CMK (cell line): ENCODE data around the gene SV2C.
A peak's percentile ranks its signal among the peaks of the same experiment; 100 is the strongest.
"Not testable (repeated sequence)": the region's sequence is repeated elsewhere in the genome, so short reads cannot be mapped to it uniquely, and the experiment has no call there.

Source experiments
- DNase-seq: peaks from one replicate; pipeline ENCODE4 v3.0.0-alpha.2; 2010; ENCODE audit warnings: low read depth

Gene SV2C

GRCh38 chr5:76341651-76342334, 258.6 kb downstream of the SV2C start:
- no peak for DNase-seq

DNA sequence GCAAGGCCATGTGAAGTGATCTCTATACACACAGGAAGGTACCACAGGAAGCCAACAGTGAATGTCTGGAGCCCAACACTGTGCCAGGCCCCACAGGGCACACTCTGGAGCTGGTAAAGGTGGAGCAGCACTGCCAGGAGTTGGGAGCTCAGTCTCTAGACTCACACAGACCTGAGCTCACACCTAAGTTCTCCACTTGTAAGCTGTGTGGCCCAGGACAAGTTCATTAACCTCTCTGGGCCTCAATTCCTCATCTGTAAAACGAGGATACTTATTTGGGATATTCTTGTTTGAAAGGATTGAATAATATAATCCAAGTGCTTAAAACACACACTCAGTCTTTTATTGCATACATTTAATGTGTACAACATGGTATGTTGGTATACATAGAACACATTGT, 259.3 kb downstream of the SV2C start:
- DNase-seq = no peak

GRCh38 chr5:76345582-76345981, 262.4 kb downstream of the SV2C start:
- DNase-seq = no peak

GRCh38 chr5:76351176-76351575, 268.0 kb downstream of the SV2C start:
- DNase-seq = no peak

DNA sequence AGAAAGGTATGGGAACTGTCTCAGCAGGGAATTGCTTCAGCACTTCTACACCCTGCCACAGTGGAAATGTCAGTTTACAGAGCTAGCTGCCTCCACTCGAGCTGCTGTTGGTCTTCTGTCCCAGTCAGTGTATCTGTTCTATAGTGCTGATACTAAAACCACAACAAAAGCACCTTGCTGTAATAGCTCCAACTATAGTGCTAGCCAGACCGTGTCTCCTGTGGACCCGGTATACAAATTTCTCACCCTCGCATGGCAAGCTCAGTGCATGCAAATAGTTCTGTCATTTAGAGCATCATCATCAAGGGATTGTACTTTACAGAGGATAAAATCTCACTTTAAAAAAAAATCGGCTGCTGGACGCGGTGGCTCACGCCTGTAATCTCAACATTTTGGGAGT, 268.4 kb downstream of the SV2C start:
- no peak for DNase-seq

- DNase-seq = no peak
Observed at GRCh38 chr5:76356887-76357286, 273.7 kb downstream of the SV2C start.

DNA sequence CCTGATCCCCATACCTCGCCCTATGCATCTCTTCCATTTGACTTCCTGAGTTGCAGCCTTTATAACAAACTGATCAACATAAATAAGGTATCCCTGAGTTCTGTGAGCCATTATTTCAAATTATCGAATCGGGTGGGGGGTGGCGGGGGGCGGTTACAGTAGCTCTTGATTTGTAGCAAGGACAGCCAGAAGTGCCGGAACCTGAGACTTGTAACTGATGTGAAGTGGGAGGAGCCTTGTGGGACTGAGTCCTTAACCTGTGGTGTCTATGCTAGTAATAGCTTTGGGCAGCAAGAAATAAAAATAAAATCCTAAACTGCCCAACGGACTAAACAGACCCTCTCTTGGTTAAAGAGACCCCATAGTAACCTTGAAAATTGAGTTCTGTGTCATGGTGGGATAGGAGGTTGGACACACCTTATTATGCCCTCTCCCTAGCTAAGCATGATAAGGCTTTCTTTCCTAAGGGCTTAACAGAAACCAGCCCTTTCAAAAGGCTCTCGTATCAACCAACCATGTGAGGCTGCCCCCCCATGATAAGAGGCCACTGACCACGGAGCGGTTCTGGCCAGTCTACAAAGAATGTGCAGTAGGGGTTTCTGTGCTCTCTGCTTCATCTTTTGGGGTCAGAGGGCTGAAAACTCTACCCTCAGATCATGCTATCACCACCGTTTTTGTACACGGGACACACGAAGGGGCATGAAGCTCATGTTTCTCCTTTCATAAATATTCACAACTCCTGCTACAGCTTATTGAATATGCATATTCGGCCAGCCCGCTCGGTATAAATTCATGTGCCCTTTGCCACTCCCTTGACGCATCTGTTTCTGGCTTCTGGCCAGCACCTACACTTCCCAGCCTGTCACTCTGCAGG, 280.4 kb downstream of the SV2C start:
- peak; percentile 77 for DNase-seq

- no peak for DNase-seq
Observed at GRCh38 chr5:76364226-76364589, 281.0 kb downstream of the SV2C start.

- no peak for DNase-seq
Observed at GRCh38 chr5:76365561-76365960, 282.4 kb downstream of the SV2C start.

DNA sequence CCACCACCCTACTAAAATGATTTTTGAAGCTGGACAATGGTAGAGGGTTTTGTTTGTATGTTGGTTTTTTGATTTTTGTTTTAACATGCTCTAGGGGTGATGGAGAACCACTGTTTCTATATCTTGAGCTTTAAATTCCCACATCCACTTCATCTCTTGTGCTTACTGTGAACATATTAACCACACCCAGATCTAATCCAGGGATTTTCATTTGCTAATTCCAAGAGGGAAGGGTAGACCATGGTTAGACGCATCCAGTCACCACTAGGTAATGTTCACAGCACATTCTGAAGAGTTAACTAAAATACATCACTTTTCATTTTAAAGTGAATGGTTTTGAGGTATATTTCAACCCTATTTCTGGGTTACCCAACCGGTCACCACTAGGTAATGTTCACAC, 283.4 kb downstream of the SV2C start:
- no peak for DNase-seq

DNA sequence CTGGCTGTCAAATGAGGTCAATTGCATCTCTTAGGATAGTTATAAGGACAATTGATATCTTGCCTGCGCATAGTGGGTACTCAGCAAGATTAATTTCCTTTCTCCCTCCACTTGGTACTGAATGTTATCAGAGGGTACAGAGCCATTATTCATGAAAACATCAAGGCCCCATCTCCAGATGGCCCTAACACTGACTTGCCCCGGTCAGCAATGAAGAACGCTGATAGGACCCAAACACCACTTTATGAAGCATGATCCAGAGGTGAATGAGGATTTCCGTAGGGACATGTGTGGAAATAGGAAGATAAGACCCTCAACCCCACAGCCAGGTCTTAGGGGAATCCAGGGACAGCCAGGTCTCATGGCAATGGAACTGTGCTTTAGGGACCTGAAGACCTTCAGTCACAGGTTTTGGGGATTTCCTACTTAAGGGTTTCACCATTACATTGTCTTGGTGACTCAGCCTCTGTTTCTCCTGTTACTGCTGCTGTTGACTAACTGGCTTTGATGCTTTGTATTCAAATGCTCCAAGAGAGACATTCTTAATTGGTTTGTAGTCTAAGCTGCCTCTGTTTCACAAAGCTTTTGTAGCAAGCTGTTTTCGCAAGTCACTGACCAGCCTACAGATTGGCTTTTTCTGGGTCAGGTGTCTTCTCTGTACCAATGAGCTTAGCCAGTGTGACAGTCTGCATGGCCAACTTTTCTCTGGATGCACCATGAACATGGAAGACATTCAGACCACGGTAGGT, 284.6 kb downstream of the SV2C start:
- no peak for DNase-seq

DNA sequence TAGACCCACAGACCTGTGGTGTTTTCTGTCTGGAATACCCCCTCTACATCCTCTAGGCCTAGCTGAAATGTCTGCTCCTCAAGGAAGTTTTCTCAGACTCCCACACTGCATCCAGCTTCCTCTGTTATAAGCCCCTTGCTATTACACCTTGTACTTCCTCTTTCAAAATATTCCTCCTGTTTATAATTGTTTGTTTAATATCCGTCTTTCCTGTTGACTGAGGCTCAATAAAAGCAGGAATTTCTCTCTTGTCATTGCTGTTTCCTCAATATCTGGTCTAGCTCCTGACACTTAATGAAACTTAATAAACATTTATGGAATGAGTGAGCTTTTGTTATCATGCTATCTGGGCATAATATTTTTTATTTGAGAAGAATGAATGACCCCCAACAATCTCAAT, 285.8 kb downstream of the SV2C start:
- DNase-seq = no peak

DNA sequence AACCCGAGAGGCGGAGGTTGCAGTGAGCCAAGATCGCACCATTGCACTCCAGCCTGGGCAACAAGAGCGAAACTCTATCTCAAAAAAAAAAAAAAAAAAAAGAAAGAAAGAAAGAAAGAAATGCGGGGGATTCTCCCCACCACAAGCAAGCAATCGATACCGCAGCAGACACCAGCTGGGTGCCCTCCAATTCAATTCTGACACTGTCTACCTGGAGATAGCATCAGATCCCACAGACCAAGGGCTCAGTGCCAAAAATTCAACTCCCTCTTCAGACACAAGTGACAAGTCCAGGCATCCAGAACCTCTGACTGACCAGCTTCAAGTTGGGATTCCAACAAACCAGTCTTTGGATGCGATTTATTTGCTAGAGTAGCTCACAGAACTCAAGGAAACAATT, 286.5 kb downstream of the SV2C start:
- DNase-seq = not testable (repeated sequence)

DNA sequence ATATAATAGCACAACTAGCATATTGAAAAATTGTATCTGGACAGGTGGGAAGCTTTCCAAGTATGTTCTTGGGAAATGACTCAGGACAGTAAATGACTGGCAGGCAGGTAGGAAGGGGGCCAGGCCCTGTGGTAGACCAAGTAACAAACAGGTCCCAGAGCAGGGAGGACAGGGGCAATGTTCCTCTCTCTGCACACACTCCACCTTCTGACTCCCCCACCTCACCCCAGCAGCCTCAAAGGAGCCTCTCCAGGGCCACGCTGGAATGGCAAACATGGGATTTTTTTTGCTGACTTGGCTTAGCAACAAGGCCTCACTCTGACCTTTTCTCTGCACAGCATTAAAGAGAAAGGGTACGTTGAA, 288.8 kb downstream of the SV2C start:
- no peak for DNase-seq

DNA sequence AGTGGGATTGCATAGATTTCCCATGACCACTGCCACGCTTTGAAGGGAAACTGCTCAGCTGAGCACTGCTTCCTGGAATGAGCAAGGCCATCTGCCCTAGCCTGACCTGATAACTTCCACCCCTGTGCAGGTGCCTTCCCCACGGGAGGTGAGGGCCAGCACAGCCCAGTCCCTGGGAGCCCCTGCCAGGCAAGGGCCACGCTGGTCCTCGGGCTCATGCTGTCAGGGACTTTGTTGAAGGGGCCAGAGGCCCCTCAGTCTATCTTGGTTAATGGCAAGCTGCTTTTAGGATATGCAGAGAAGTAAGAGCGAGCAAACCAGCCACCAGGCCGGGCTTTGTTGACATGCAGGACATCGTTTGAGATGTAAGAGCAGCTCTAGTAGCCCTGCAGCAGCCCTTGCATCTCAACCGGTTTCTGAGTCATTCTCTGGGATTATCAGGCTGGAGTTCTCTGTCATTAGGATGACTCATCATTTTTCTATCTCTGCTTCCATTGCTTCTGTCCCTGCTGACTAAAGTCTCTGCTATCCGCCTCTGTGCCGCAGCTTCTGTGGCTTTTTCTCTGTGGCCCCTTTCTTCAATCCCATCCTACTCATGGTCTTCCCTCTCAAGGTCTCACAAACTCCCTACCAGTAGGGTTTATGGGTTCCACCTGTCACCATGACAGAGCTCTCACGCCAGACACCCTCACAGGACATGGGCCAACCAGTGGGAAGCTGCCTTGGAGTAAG, 289.3 kb downstream of the SV2C start:
- DNase-seq = peak; percentile 26

GRCh38 chr5:76376148-76376865, 293.1 kb downstream of the SV2C start:
- no peak for DNase-seq

DNA sequence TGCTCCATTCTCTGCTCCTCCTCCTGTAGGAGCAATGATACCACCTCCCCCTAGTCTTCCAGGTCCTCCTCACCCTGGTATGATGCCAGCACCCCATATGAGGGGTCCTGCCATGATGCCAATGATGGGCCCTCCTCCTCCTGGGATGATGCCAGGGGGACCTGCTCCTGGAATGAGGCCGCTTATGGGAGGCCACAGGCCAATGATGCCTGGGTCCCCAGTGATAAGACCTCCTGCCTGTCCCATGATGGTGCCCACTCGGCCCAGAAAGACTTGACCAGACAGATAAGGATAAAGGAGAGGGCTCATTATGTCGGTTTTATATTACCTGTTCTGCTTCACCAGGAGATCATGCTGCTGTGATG, 293.7 kb downstream of the SV2C start:
- no peak for DNase-seq

GRCh38 chr5:76378355-76378754, 295.2 kb downstream of the SV2C start:
- no peak for DNase-seq

- no peak for DNase-seq
Observed at GRCh38 chr5:76379316-76379715, 296.1 kb downstream of the SV2C start.

DNA sequence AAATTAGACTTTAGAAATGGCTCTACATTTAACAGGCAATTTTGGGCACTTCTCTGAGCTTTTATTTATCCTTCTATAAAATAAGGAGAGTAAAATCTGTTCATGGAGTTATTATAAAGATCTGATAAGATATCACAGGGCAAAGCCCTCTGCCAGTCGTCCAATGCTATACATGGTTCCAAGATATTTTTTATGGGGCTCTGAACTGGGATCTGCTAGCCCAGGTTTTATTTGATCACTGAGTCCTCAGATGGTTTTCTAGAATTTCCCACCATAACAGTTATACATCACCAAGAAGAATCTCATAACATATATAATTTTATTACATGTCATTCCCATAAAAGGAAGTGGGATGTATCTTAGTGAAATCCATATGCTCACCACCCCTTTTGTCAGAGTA, 296.7 kb downstream of the SV2C start:
- DNase-seq = no peak

DNA sequence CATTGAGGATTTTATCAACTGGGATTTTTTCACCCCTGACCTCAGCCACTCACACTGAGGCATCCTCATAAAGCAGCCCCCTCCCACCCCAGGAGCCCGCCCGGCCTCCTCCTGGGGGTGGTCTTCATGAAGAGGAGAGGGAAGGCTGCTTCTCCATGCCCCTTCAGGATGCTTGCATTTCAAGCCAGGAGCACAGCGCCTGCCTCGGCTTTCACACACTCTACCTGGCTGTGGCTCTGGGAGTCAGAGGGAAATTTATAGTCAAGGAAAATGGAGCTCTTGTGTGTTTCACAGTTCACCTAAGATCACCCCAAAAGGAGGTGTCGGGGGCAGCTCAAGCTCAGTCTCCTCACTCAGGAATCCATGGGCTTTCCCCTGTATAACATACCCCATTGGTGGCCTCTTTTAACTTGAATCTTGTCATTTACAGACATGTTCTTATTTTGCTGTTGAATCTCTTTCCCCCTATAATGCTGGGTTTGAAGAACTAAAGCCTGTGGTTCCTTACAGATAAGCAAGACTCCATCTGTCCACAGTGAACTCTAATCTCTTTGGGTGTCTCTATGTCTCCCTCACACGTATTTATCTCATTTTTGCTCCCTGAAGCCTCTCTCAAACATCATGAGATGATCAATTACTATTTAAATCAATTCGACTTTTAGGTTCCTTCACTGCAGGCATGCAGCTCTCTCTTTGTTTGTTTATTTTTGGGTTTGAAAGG, 297.3 kb downstream of the SV2C start:
- no peak for DNase-seq
